Gastrocnemius medialis (tissue), 4 donors: ENCODE results near the gene ERBB2. TPM values are rescaled to one million over a fixed set of nuclear protein-coding genes. Genes with fewer than 3 reads are reported as not detected.
"Not testable (repeated sequence)": the region's sequence is repeated elsewhere in the genome, so short reads cannot be mapped to it uniquely, and the experiment has no call there.

Source experiments
- ATAC-seq, 2 donors: fragments of 150-250 bp; one replicate each; pipeline ENCODE4 v1.9.1; 2016
- DNase-seq, 2 donors: peaks; one replicate each; pipeline ENCODE4 v3.0.0-alpha.2; 2019
- H3K27ac ChIP-seq, 4 donors: fragments of 200-600 bp; sonication (generic); 1 replicate in 1 of 4; 2 replicates in 3 of 4; pipeline ENCODE4 v1.5.1; 2016 to 2018; ENCODE audit warnings: mild to moderate bottlenecking in 2 of 4, moderate library complexity in 1 of 4
- H3K27me3 ChIP-seq, 3 donors: fragments of 200-600 bp; sonication (generic) in 2 of 3; 1 replicate in 1 of 3; 2 replicates in 2 of 3; pipeline versions ENCODE4 v1.5.1 to v1.6.0; 2016 to 2019; ENCODE audit warnings: mild to moderate bottlenecking in 1 of 3, moderate library complexity in 1 of 3
- H3K36me3 ChIP-seq, 2 donors: fragments of 200-600 bp; sonication (generic) in 1 of 2; one replicate each; pipeline ENCODE4 v1.5.1; 2017 to 2018
- H3K4me1 ChIP-seq, 2 donors: fragments of 200-600 bp; sonication (generic) in 1 of 2; one replicate each; pipeline ENCODE4 v1.5.1; 2016 to 2017; ENCODE audit warnings: mild to moderate bottlenecking in 2 of 2
- H3K4me3 ChIP-seq, 4 donors: fragments of 200-600 bp; sonication (generic) in 3 of 4; 1 replicate in 1 of 4; 2 replicates in 3 of 4; pipeline ENCODE4 v1.5.1; 2016 to 2019; ENCODE audit warnings: mild to moderate bottlenecking in 2 of 4
- H3K9me3 ChIP-seq, 3 donors: fragments of 200-600 bp; sonication (generic) in 2 of 3; 1 replicate in 1 of 3; 2 replicates in 2 of 3; pipeline ENCODE4 v1.5.1; 2016 to 2019
- POLR2A ChIP-seq, 2 donors: fragments of 450-650 bp; IDR thresholded peaks; one replicate each; pipeline ENCODE4 v1.6.1; 2017; ENCODE audit warnings: antibody characterized with exemption in 2 of 2, mild to moderate bottlenecking in 2 of 2, moderate library complexity in 2 of 2
- in situ Hi-C, 4 donors: fragments of 200-750 bp; cut with MboI; loops; one replicate each; pipeline versions ENCODE4 v1.15.0 to v1.8.0; 2017; ENCODE audit warnings: low sequenced_read_pairs in 4 of 4
- intact Hi-C: fragments of 100-400 bp; cut with DNase I; formaldehyde crosslinking; loops from one replicate; pipeline ENCODE4 v1.15.1; 2023; ENCODE audit warnings: low total_unique reads
- total RNA-seq, 4 donors: library from RNA; depleted of rRNA; stranded (reverse); fragments of >200 nt; gene quantifications; one replicate each; pipeline versions ENCODE4 v1.1.0 to v1.2.3, GENCODE V29; 2016
- TF ChIP-seq, protein P1 (sequence below), 5 experiments: fragments of 450-650 bp in 3 of 5; fragments of 200-600 bp in 2 of 5; sonication (generic) in 2 of 5; IDR thresholded peaks in 4 of 5; conservative IDR thresholded peaks in 1 of 5; 1 replicate in 4 of 5; 2 replicates in 1 of 5; pipeline ENCODE4 v1.5.1; 2016 to 2019; ENCODE audit warnings: antibody characterized with exemption in 5 of 5, mild to moderate bottlenecking in 3 of 5, moderate library complexity in 3 of 5

The ERBB2 gene
- total RNA-seq, 4 donors from 2014 or later: 6.0 to 26.4 (median 15.3) TPM

DNA sequence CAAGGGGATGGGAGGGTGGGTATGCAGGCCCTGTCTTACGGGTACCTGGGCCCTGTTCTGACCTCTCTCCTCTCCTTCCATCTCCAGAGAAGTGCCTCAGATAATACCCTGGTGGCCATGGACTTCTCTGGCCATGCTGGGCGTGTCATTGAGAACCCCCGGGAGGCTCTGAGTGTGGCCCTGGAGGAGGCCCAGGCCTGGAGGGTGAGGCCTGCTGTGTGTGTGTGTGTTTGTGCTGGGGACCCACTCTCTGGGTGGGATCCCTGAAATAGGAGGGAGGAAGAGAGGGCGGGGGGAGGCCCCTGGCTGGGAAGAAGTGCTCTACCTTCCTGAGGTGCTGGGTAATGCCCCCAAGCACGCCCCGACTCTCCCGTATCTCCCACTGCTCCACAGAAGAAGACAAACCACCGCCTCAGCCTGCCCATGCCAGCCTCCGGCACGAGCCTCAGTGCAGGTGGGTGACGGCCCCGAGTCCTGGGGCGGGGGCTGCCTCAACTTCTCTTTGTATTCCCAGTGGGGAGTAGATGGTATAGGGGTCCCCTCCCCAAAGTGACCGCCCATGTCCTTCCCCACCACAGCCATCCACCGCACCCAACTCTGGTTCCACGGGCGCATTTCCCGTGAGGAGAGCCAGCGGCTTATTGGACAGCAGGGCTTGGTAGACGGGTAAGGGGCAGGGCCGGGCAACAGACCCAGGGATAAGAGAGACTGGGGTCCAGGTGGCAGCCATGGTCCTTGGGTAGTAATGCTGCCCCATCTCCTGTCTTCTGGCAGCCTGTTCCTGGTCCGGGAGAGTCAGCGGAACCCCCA, 45.7 kb downstream of the ERBB2 start:
- in situ Hi-C loops (no loop called here), intact Hi-C loops (no loop called here)
- Histone ChIP-seq H3K36me3 (no peaks in the 10 kb centered on the region), H3K9me3 (no peaks in the 10 kb centered on the region), H3K4me1 (no peaks in the 10 kb centered on the region), H3K27me3 (peaks cover 15 to 27% (median 16%) of the 10 kb centered on the region in 3 donors), H3K4me3 (no peak overlapping the region), H3K27ac (no peak overlapping the region)
- TF ChIP-seq, protein P1, sequence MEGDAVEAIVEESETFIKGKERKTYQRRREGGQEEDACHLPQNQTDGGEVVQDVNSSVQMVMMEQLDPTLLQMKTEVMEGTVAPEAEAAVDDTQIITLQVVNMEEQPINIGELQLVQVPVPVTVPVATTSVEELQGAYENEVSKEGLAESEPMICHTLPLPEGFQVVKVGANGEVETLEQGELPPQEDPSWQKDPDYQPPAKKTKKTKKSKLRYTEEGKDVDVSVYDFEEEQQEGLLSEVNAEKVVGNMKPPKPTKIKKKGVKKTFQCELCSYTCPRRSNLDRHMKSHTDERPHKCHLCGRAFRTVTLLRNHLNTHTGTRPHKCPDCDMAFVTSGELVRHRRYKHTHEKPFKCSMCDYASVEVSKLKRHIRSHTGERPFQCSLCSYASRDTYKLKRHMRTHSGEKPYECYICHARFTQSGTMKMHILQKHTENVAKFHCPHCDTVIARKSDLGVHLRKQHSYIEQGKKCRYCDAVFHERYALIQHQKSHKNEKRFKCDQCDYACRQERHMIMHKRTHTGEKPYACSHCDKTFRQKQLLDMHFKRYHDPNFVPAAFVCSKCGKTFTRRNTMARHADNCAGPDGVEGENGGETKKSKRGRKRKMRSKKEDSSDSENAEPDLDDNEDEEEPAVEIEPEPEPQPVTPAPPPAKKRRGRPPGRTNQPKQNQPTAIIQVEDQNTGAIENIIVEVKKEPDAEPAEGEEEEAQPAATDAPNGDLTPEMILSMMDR (IDR thresholded peaks at IDR 0.05 in 4 of 5, conservative IDR thresholded peaks at IDR 0.05 in 1 of 5): no peak
- TF ChIP-seq POLR2A (IDR thresholded peaks at IDR 0.05): no peak
- ATAC-seq (no peak), DNase-seq (no peak)

DNA sequence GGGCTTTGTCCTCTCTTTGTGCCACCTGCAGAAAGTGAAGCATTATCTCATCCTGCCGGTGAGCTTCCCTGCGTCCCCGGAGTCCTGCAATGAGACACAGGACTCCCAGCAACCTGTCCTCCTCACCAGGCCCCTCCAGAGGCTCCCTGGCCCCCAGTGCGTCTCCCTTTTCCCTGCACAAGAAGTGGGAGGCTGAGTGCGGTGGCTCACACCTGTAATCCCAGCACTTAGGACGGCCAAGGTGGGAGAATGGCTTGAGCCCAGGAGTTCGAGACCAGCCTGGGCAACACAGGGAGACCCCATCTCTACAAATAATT, 46.2 kb downstream of the ERBB2 start:
- intact Hi-C loops: no loop called here
- H3K27ac ChIP-seq: no peak overlapping the region
- ATAC-seq (no peak), DNase-seq (no peak)
- H3K27me3 ChIP-seq: peaks cover 10 to 21% (median 12%) of the 10 kb centered on the region in 3 donors
- TF ChIP-seq, protein P1 (IDR thresholded peaks at IDR 0.05 in 4 of 5, conservative IDR thresholded peaks at IDR 0.05 in 1 of 5): no peak
- TF ChIP-seq POLR2A (IDR thresholded peaks at IDR 0.05): no peak
- H3K9me3 ChIP-seq: no peaks in the 10 kb centered on the region
- H3K4me3 ChIP-seq: no peak overlapping the region
- in situ Hi-C loops: no loop called here
- H3K4me1 ChIP-seq: no peaks in the 10 kb centered on the region
- no peaks in the 10 kb centered on the region for H3K36me3 ChIP-seq

DNA sequence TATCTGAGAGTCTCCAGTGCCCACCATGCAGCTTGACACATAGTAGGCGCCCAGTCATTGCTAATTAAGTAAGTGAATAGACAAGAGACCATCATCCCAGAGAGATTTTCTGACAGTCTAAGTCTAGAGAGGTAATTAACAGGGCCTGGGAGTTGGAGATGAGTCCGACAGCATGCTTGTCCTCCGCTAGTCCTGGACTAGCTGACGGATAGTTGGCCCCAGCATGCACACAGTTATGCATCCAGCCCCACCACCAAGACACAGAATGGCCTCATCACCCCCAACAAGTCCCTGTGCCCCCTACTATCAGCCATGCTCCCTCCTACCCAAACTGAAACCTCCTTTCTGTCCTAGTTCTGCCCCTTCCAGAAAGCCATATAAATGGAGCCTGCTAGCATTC, 47.9 kb downstream of the ERBB2 start:
- no peak for DNase-seq
- Histone ChIP-seq H3K27ac (no peak overlapping the region), H3K9me3 (no peaks in the 10 kb centered on the region), H3K4me1 (no peaks in the 10 kb centered on the region), H3K36me3 (no peaks in the 10 kb centered on the region), H3K27me3 (peaks cover 2 to 9% (median 8%) of the 10 kb centered on the region in 3 donors), H3K4me3 (no peak overlapping the region)
- no peak for TF ChIP-seq POLR2A (IDR thresholded peaks at IDR 0.05)
- TF ChIP-seq, protein P1 (IDR thresholded peaks at IDR 0.05 in 4 of 5, conservative IDR thresholded peaks at IDR 0.05 in 1 of 5): no peak
- in situ Hi-C loops (no loop called here), intact Hi-C loops (no loop called here)
- ATAC-seq: no peak

- in situ Hi-C loops, H3K27ac ChIP-seq, intact Hi-C loops, DNase-seq, H3K9me3 ChIP-seq, H3K4me3 ChIP-seq, H3K27me3 ChIP-seq, H3K36me3 ChIP-seq, ATAC-seq, H3K4me1 ChIP-seq: not testable (repeated sequence)
These were observed 48.7 kb downstream of the ERBB2 start for GRCh38 chr17:39748444-39749034.
